Breast epithelium (tissue), 4 donors: ENCODE results near the gene SUGP1. TPM values are rescaled to one million over a fixed set of nuclear protein-coding genes. Genes with fewer than 3 reads are reported as not detected.
A peak's percentile ranks its signal among the peaks of the same experiment; 100 is the strongest.

ENCODE experiments used
- DNase-seq, 2 donors: peaks; one replicate each; pipeline ENCODE4 v3.0.0-alpha.2; 2019; ENCODE audit warnings: low spot score in 2 of 2
- H3K27ac ChIP-seq, 2 donors: fragments of 200-600 bp; sonication (generic) in 1 of 2; one replicate each; pipeline ENCODE4 v1.5.1; 2016 to 2019; ENCODE audit warnings: mild to moderate bottlenecking in 1 of 2
- H3K27me3 ChIP-seq, 2 donors: fragments of 200-600 bp; sonication (generic) in 1 of 2; one replicate each; pipeline versions ENCODE4 v1.5.1 to v1.6.0; 2017 to 2019; ENCODE audit warnings: control low read depth in 1 of 2, mild to moderate bottlenecking in 1 of 2
- H3K36me3 ChIP-seq: fragments of 200-600 bp; one replicate; pipeline ENCODE4 v1.5.1; 2019
- H3K4me1 ChIP-seq, 2 donors: fragments of 200-600 bp; sonication (generic); one replicate each; pipeline ENCODE4 v1.5.1; 2016 to 2019; ENCODE audit warnings: control low read depth in 1 of 2
- H3K4me3 ChIP-seq, 3 donors: fragments of 200-600 bp; sonication (generic); 1 replicate in 2 of 3; 2 replicates in 1 of 3; pipeline ENCODE4 v1.5.1; 2016 to 2019; ENCODE audit warnings: mild to moderate bottlenecking in 3 of 3, moderate library complexity in 2 of 3
- H3K9me3 ChIP-seq, 2 donors: fragments of 200-600 bp; sonication (generic) in 1 of 2; one replicate each; pipeline ENCODE4 v1.5.1; 2016 to 2019; ENCODE audit warnings: control low read depth in 1 of 2
- POLR2A ChIP-seq: fragments of 450-650 bp; IDR thresholded peaks from one replicate; pipeline ENCODE4 v1.6.1; 2016; ENCODE audit warnings: antibody characterized with exemption, mild to moderate bottlenecking, moderate library complexity
- POLR2AphosphoS5 ChIP-seq, 3 donors: sonication (generic); formaldehyde crosslinking; IDR thresholded peaks; one replicate each; pipeline ENCODE4 v1.6.1; 2017; ENCODE audit warnings: antibody characterized with exemption in 3 of 3
- intact Hi-C: fragments of 100-400 bp; cut with DNase I; formaldehyde crosslinking; loops from one replicate; pipeline ENCODE4 v1.15.1; 2023; ENCODE audit warnings: low total_unique reads
- total RNA-seq, 3 donors: library from RNA; depleted of rRNA; stranded (reverse); fragments of >200 nt; gene quantifications; one replicate each; pipeline ENCODE4 v1.1.0, GENCODE V29; 2016
- TF ChIP-seq, protein P1 (sequence below), 3 donors: fragments of 450-650 bp; IDR thresholded peaks; one replicate each; pipeline ENCODE4 v1.5.1; 2016 to 2017; ENCODE audit warnings: antibody characterized with exemption in 3 of 3, mild to moderate bottlenecking in 3 of 3, moderate library complexity in 3 of 3

SUGP1 gene
- total RNA-seq, 3 donors from 2014 or later, result 23.8 to 31.6 (median 29.8) TPM

- Histone ChIP-seq H3K27ac (no peak overlapping the region), H3K27me3 (no peaks in the 10 kb centered on the region), H3K36me3 (peaks cover 6% of the 10 kb centered on the region), H3K9me3 (no peaks in the 10 kb centered on the region), H3K4me1 (no peaks in the 10 kb centered on the region), H3K4me3 (no peak overlapping the region)
- DNase-seq, result no peak
- intact Hi-C loops, result no loop called here
- no peak for TF ChIP-seq POLR2AphosphoS5 (IDR thresholded peaks at IDR 0.05)
- TF ChIP-seq, protein P1, sequence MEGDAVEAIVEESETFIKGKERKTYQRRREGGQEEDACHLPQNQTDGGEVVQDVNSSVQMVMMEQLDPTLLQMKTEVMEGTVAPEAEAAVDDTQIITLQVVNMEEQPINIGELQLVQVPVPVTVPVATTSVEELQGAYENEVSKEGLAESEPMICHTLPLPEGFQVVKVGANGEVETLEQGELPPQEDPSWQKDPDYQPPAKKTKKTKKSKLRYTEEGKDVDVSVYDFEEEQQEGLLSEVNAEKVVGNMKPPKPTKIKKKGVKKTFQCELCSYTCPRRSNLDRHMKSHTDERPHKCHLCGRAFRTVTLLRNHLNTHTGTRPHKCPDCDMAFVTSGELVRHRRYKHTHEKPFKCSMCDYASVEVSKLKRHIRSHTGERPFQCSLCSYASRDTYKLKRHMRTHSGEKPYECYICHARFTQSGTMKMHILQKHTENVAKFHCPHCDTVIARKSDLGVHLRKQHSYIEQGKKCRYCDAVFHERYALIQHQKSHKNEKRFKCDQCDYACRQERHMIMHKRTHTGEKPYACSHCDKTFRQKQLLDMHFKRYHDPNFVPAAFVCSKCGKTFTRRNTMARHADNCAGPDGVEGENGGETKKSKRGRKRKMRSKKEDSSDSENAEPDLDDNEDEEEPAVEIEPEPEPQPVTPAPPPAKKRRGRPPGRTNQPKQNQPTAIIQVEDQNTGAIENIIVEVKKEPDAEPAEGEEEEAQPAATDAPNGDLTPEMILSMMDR (IDR thresholded peaks at IDR 0.05), result no peak
- TF ChIP-seq POLR2A, result no peak
Observed at GRCh38 chr19:19345970-19346369, 25.7 kb upstream of the SUGP1 start.

DNA sequence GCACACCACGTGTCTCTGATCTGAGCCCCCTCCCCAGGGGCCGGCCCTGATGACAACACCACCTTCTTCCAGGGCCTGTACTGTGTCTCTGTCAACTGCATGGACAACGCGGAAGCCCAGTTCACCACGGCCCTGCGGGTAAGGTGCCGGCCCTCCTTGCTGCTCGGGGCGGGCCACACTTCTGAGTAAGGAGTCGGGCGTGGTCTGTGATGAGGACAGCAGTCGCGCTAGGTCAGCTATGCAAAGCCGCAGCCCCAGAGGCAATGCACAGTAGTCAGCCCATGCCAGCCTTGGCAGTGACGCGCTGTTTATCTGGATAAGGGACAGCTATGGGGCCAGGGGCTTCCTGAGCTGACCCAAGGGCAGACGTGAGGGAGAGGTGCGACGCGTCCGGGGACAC, 24.9 kb upstream of the SUGP1 start:
- intact Hi-C loops, result no loop called here
- no peak for DNase-seq
- H3K36me3 ChIP-seq, result peaks cover 6% of the 10 kb centered on the region
- no peaks in the 10 kb centered on the region for H3K9me3 ChIP-seq
- H3K4me3 ChIP-seq, result no peak overlapping the region
- no peaks in the 10 kb centered on the region for H3K27me3 ChIP-seq
- no peaks in the 10 kb centered on the region for H3K4me1 ChIP-seq
- no peak overlapping the region for H3K27ac ChIP-seq
- TF ChIP-seq, protein P1 (IDR thresholded peaks at IDR 0.05), result no peak
- no peak for TF ChIP-seq POLR2AphosphoS5 (IDR thresholded peaks at IDR 0.05)
- no peak for TF ChIP-seq POLR2A

DNA sequence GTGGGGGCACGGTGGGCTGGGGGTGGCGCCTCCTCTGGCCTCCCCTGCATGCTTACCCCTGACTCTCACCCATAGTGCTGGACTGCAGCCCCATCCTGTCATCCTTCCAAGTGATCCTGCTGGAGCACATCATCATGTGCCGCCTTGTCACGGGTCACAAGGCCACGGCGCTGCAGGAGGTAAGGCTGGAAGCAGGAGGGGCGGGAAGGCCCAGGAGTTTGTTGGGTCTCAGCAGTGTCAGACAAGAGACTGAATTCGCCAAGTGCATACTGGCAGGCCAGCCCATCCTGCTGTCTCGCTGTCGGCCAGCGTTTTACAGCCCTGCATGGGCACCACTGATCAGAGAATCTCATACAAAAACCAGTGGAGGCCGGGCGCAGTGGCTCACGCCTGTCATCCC, 23.5 kb upstream of the SUGP1 start:
- Histone ChIP-seq H3K9me3 (no peaks in the 10 kb centered on the region), H3K36me3 (peaks cover 6% of the 10 kb centered on the region), H3K27me3 (no peaks in the 10 kb centered on the region), H3K27ac (no peak overlapping the region), H3K4me1 (no peaks in the 10 kb centered on the region), H3K4me3 (no peak overlapping the region)
- no peak for TF ChIP-seq POLR2AphosphoS5 (IDR thresholded peaks at IDR 0.05)
- no peak for TF ChIP-seq POLR2A
- TF ChIP-seq, protein P1 (IDR thresholded peaks at IDR 0.05), result no peak
- intact Hi-C loops, result no loop called here
- DNase-seq, result no peak

- H3K27ac ChIP-seq, result no peak overlapping the region
- TF ChIP-seq, protein P1 (IDR thresholded peaks at IDR 0.05), result no peak
- TF ChIP-seq POLR2A (no peak), POLR2AphosphoS5 (IDR thresholded peaks at IDR 0.05) (no peak)
- DNase-seq, result no peak
- H3K4me1 ChIP-seq, result no peaks in the 10 kb centered on the region
- no peak overlapping the region for H3K4me3 ChIP-seq
- intact Hi-C loops, result no loop called here
- no peaks in the 10 kb centered on the region for H3K27me3 ChIP-seq
- no peaks in the 10 kb centered on the region for H3K9me3 ChIP-seq
- H3K36me3 ChIP-seq, result peaks cover 6% of the 10 kb centered on the region
Observed at GRCh38 chr19:19343016-19343362, 22.7 kb upstream of the SUGP1 start.

GRCh38 chr19:19342086-19343015, 22.0 kb upstream of the SUGP1 start:
- DNase-seq, result peak; percentile 37 to 58

More at GRCh38 chr19:19342086-19343015, 22.0 kb upstream of the SUGP1 start:
- H3K4me3 ChIP-seq, result no peak overlapping the region
- H3K27me3 ChIP-seq, result no peaks in the 10 kb centered on the region
- no peaks in the 10 kb centered on the region for H3K9me3 ChIP-seq
- intact Hi-C loops, result no loop called here
- no peak for TF ChIP-seq POLR2AphosphoS5 (IDR thresholded peaks at IDR 0.05)
- TF ChIP-seq, protein P1 (IDR thresholded peaks at IDR 0.05), result peak; percentile 37 to 67 (median 56)
- H3K4me1 ChIP-seq, result no peaks in the 10 kb centered on the region
- peaks cover 6% of the 10 kb centered on the region for H3K36me3 ChIP-seq
- no peak overlapping the region for H3K27ac ChIP-seq
